BLaER1 treated with 17β-estradiol and CSF1 and Interleukin-3, amounts not matched to agents 10 nM and 100 nM (cell line): Measurements from ENCODE around the gene PXYLP1.

Experiments used
- H3K27ac ChIP-seq, 11 experiments: shearing (Covaris generic); formaldehyde crosslinking; 2 replicates each; pipeline ENCODE4 v1.8.1; 2022
- H3K27me3 ChIP-seq, 11 experiments: shearing (Covaris generic); formaldehyde crosslinking; 2 replicates each; pipeline ENCODE4 v1.8.1; 2022
- H3K36me3 ChIP-seq, 11 experiments: shearing (Covaris generic); formaldehyde crosslinking; 2 replicates each; pipeline ENCODE4 v1.8.1; 2022
- H3K4me1 ChIP-seq, 10 experiments: shearing (Covaris generic); formaldehyde crosslinking; 2 replicates each; pipeline ENCODE4 v1.8.1; 2022
- H3K4me2 ChIP-seq, 11 experiments: shearing (Covaris generic); formaldehyde crosslinking; 2 replicates each; pipeline ENCODE4 v1.8.1; 2022
- H3K4me3 ChIP-seq, 10 experiments: shearing (Covaris generic); formaldehyde crosslinking; 2 replicates each; pipeline ENCODE4 v1.8.1; 2022
- H3K9ac ChIP-seq, 11 experiments: shearing (Covaris generic); formaldehyde crosslinking; 2 replicates each; pipeline ENCODE4 v1.8.1; 2022
- H3K9me3 ChIP-seq, 11 experiments: shearing (Covaris generic); formaldehyde crosslinking; replicated peaks in 1 of 11; 2 replicates each; pipeline ENCODE4 v1.8.1; 2022
- H4K20me1 ChIP-seq, 11 experiments: shearing (Covaris generic); formaldehyde crosslinking; 2 replicates each; pipeline ENCODE4 v1.8.1; 2022
- Cebpa-rat ChIP-seq, 11 experiments: shearing (Covaris generic); IDR thresholded peaks; 2 replicates each; pipeline ENCODE4 v1.8.1; 2022

The PXYLP1 gene

GRCh38 chr3:141323936-141324704, 92.5 kb downstream of the PXYLP1 start:
- Histone ChIP-seq H3K4me2 (no peak overlapping the region), H3K27ac (no peak overlapping the region), H3K4me3 (no peak overlapping the region), H3K27me3 (no peaks in the 10 kb centered on the region), H3K36me3 (no peaks in the 10 kb centered on the region), H3K9me3 (0 out of 22 replicates have a peak, but pooled peaks cover 0 to 3% (median 0%) of the 10 kb centered on the region in 11 experiments), H4K20me1 (no peaks in the 10 kb centered on the region), H3K9ac (no peak overlapping the region), H3K4me1 (peaks cover 0 to 14% (median 8%) of the 10 kb centered on the region in 10 experiments; a peak in 12 of 20 replicates)
- no peak for TF ChIP-seq Cebpa-rat (IDR thresholded peaks at IDR 0.05)

GRCh38 chr3:141326123-141326522, 94.5 kb downstream of the PXYLP1 start:
- Histone ChIP-seq H3K4me3 (no peak overlapping the region), H3K9me3 (no peaks in the 10 kb centered on the region), H3K4me2 (no peak overlapping the region)

GRCh38 chr3:141326626-141327025, 95.0 kb downstream of the PXYLP1 start:
- no peak for TF ChIP-seq Cebpa-rat (IDR thresholded peaks at IDR 0.05)
- Histone ChIP-seq H3K4me3 (no peak overlapping the region), H3K36me3 (no peaks in the 10 kb centered on the region), H3K4me2 (no peak overlapping the region), H4K20me1 (no peaks in the 10 kb centered on the region), H3K27me3 (no peaks in the 10 kb centered on the region), H3K4me1 (peaks cover 7 to 17% (median 16%) of the 10 kb centered on the region in 10 experiments), H3K9me3 (no peaks in the 10 kb centered on the region), H3K9ac (no peak overlapping the region), H3K27ac (no peak overlapping the region)

More at GRCh38 chr3:141326123-141326522, 94.5 kb downstream of the PXYLP1 start:
- Histone ChIP-seq H3K27me3 (no peaks in the 10 kb centered on the region), H3K27ac (no peak overlapping the region), H3K36me3 (no peaks in the 10 kb centered on the region), H3K9ac (no peak overlapping the region), H3K4me1 (peaks cover 4 to 17% (median 12%) of the 10 kb centered on the region in 10 experiments), H4K20me1 (no peaks in the 10 kb centered on the region)
- no peak for TF ChIP-seq Cebpa-rat (IDR thresholded peaks at IDR 0.05)

DNA sequence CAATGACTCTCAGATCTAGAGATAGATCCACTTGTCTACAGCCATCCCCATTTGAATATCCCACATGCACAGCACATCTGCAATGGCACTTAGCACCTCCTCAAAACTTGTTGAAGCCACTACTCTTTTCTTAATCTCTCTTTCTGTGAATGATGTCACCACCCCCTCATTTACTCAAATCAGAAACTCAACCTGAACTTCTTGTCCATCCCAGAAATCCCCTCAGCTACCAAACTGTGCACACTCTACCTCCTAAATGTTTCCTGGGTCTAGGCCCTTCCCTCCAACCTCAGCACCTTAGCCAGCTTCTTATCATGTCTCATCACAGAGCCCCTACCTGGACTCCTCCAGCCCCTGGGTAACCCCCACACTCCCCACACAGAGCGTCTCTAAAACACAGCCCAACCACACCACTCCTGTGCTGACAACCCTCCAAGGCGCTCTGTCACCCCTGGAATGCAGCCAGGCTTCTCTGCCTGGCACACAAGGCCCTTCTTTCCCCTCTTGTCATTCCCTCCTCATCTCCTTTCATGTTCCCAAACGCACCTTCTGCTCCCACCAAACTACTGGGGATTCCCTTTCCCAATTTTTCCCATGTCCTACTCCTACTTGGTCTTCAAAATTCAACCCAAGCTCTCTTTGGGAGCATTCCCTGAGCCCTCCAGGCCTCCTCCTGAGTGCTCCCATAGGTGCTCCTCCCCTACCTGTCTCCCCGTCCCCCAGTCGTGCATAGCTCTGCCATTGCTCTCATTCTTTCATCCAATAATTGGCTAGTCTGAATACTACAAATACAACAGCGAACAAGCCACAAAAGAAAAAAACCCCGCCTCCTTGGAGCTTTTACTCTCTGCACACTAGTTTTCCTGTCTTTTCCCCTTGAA, 96.9 kb downstream of the PXYLP1 start:
- no peak overlapping the region for H3K27ac ChIP-seq
- H3K4me3 ChIP-seq, result no peak overlapping the region
- H3K9me3 ChIP-seq, result no peaks in the 10 kb centered on the region
- TF ChIP-seq Cebpa-rat (IDR thresholded peaks at IDR 0.05), result no peak
- H3K4me1 ChIP-seq, result peaks cover 18 to 36% (median 29%) of the 10 kb centered on the region in 10 experiments
- no peak overlapping the region for H3K4me2 ChIP-seq
- no peaks in the 10 kb centered on the region for H3K27me3 ChIP-seq
- no peaks in the 10 kb centered on the region for H3K36me3 ChIP-seq
- H3K9ac ChIP-seq, result no peak overlapping the region
- H4K20me1 ChIP-seq, result no peaks in the 10 kb centered on the region

DNA sequence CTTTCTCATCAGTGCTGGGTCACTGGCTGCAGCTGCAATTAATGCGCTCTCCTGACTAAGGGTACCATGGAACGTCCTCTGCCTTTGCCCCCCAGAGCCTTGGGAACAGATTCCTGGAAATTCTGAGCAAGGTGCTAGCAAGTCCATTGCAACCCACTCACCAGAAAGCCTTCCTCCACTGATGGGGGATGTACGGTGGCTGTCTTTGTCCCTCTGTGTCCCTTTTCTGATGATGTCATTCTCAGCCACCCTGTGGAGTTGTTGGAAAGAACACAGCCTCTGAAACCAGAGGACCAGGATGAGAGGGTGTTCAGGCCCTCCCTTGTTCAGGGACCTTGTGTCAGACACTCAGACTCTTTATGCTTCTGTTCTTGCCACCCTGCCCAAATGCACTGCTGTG, 98.6 kb downstream of the PXYLP1 start:
- Histone ChIP-seq H3K4me3 (no peak overlapping the region), H3K9ac (no peak overlapping the region), H3K4me2 (peak overlapping the region in 9 of 11 experiments; percentile 4 to 80 (median 63); a peak in 12 of 22 replicates), H3K4me1 (peaks cover 18 to 44% (median 29%) of the 10 kb centered on the region in 10 experiments), H3K36me3 (no peaks in the 10 kb centered on the region), H3K27ac (peak overlapping the region in 1 of 11 experiments; percentile 64; a peak in 1 of 22 replicates), H3K27me3 (no peaks in the 10 kb centered on the region), H4K20me1 (no peaks in the 10 kb centered on the region), H3K9me3 (no peaks in the 10 kb centered on the region)
- no peak for TF ChIP-seq Cebpa-rat (IDR thresholded peaks at IDR 0.05)

DNA sequence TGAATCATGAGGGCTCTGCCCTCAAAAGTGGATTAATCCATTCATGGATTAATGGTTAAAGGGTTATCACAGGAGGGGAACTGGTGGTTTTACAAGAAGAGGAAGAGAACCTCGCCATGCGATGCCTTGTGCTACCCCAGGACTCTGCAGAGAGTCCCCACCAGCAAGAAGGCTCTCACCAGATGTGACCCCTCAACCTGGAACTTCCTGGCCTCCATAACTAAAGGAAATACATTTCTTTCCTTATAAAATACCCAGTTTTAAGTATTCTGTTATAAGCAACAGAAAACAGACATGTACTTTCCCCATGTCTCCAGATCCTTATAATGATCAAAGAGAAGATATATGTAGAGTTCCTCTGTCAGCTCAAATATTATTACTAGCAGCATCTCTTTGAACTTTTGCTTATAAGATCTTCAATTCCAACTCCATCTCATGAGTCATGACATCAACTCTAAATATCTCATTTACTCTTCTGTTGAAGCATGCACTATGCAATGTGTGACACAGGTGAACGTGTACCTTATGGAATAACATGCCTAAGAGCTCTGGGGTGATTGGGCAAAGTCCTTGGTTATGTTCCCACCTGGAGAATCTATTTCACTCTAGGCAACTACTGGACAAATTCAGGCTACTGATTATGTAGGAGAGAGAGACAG, 99.2 kb downstream of the PXYLP1 start:
- H3K9me3 ChIP-seq, result no peaks in the 10 kb centered on the region
- H3K9ac ChIP-seq, result peak overlapping the region in 1 of 11 experiments; percentile 16; a peak in 2 of 22 replicates
- H3K27ac ChIP-seq, result peak overlapping the region in 6 of 11 experiments; percentile 5 to 64 (median 48); a peak in 9 of 22 replicates
- no peak for TF ChIP-seq Cebpa-rat (IDR thresholded peaks at IDR 0.05)
- peaks cover 18 to 49% (median 29%) of the 10 kb centered on the region in 10 experiments for H3K4me1 ChIP-seq
- no peaks in the 10 kb centered on the region for H4K20me1 ChIP-seq
- no peaks in the 10 kb centered on the region for H3K27me3 ChIP-seq
- no peak overlapping the region for H3K4me3 ChIP-seq
- H3K4me2 ChIP-seq, result peak overlapping the region; percentile 31 to 80 (median 63)
- no peaks in the 10 kb centered on the region for H3K36me3 ChIP-seq

- Histone ChIP-seq H4K20me1 (no peaks in the 10 kb centered on the region), H3K4me3 (no peak overlapping the region), H3K9ac (peak overlapping the region in 3 of 11 experiments; percentile 19 to 37 (median 33); a peak in 3 of 22 replicates), H3K4me2 (peak overlapping the region; percentile 31 to 80 (median 63)), H3K36me3 (no peaks in the 10 kb centered on the region), H3K4me1 (peaks cover 20 to 57% (median 32%) of the 10 kb centered on the region in 10 experiments), H3K27ac (peak overlapping the region in 8 of 11 experiments; percentile 17 to 64 (median 34); a peak in 13 of 22 replicates), H3K27me3 (no peaks in the 10 kb centered on the region), H3K9me3 (no peaks in the 10 kb centered on the region)
- no peak for TF ChIP-seq Cebpa-rat (IDR thresholded peaks at IDR 0.05)
Observed at GRCh38 chr3:141331377-141332318, 100.0 kb downstream of the PXYLP1 start.

- TF ChIP-seq Cebpa-rat (IDR thresholded peaks at IDR 0.05), result no peak
- Histone ChIP-seq H3K9ac (peak overlapping the region in 3 of 11 experiments; percentile 19 to 37 (median 33); a peak in 3 of 22 replicates), H3K4me2 (peak overlapping the region; percentile 31 to 80 (median 63)), H3K27ac (peak overlapping the region in 7 of 11 experiments; percentile 17 to 64 (median 39); a peak in 11 of 22 replicates), H3K27me3 (no peaks in the 10 kb centered on the region), H3K9me3 (no peaks in the 10 kb centered on the region), H4K20me1 (no peaks in the 10 kb centered on the region), H3K4me1 (peaks cover 28 to 65% (median 39%) of the 10 kb centered on the region in 10 experiments), H3K36me3 (no peaks in the 10 kb centered on the region), H3K4me3 (no peak overlapping the region)
Observed at GRCh38 chr3:141332416-141332815, 100.8 kb downstream of the PXYLP1 start.
